ENCODE measurements around the gene P4HA1. TPM values are rescaled to one million over a fixed set of nuclear protein-coding genes. Genes with fewer than 3 reads are reported as not detected.

The P4HA1 gene
- total and polyA plus RNA-seq, 3 donors from 2014 or later = 19.0 to 28.1 (median 20.2) TPM

GRCh38 chr10:72980348-72980747, 116.3 kb downstream of the P4HA1 start:
- no peak for DNase-seq
- WGBS, 2 donors = 94 to 96% methylated on average over 2 of the region's 2 CpGs
- no peaks in the 10 kb centered on the region for H3K9me3 ChIP-seq

DNA sequence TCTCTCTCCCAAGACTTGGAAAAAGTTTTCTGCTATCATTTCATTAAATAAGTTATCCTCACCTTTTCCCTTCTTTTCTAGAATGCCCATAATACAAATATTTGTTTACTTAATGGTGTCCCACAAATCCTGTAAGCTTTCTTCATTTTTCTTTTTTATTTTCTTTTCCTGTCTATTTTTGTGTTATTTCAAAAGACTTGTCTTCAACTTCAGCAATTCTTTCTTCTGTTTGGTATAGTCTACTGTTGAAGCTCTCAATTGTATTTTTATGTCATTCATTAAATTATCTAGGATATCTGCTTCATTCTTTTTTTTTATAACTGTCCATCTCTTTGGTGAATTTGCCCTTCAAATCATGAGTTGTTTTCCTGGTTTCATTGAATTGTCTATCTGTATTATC, 117.0 kb downstream of the P4HA1 start:
- intact Hi-C loops (cut with DNase I; ENCODE audit: low total_unique reads) = no loop called here
- DNase-seq = no peak
- no peaks in the 10 kb centered on the region for H3K36me3 ChIP-seq (ENCODE audit: low read depth, missing control alignments)
- H3K27ac ChIP-seq = no peak overlapping the region
- no peaks in the 10 kb centered on the region for H3K27me3 ChIP-seq
- H3K9me3 ChIP-seq = no peaks in the 10 kb centered on the region
- H3K4me1 ChIP-seq = no peaks in the 10 kb centered on the region
- TF ChIP-seq CTCF (IDR thresholded peaks at IDR 0.05) (no peak), POLR2A (IDR thresholded peaks at IDR 0.05) (no peak)
- no peak overlapping the region for H3K4me3 ChIP-seq

More at GRCh38 chr10:72980348-72980747, 116.3 kb downstream of the P4HA1 start:
- Histone ChIP-seq H3K27ac (no peak overlapping the region), H3K27me3 (no peaks in the 10 kb centered on the region), H3K4me1 (no peaks in the 10 kb centered on the region), H3K36me3 (ENCODE audit: low read depth, missing control alignments) (no peaks in the 10 kb centered on the region), H3K4me3 (no peak overlapping the region)
- intact Hi-C loops (cut with DNase I; ENCODE audit: low total_unique reads) = no loop called here
- TF ChIP-seq POLR2A (IDR thresholded peaks at IDR 0.05) (no peak), CTCF (IDR thresholded peaks at IDR 0.05) (no peak)

DNA sequence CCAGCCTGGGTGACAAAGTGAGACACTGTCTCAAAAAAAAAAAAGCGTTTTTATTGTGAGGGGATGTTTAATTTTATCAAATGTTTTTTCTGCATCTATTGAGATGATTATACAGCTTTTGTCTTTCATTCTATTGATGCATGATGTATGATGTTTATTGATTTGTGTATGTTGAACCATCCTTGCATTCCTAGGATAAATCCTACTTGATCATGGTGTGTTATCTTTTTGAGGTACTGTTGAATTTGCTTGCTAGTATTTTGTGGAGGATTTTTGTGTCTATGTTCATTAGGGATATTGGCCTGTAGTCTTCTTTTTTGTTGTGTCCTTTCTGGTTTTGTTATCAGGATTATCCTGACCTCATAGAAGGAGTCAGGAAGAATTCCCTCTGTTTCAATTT, 119.8 kb downstream of the P4HA1 start:
- WGBS, 2 donors = 80 to 86% methylated on average over 1 of the region's 1 CpG

More for the DNA sequence above, 119.8 kb downstream of the P4HA1 start:
- TF ChIP-seq CTCF (IDR thresholded peaks at IDR 0.05) (no peak), POLR2A (IDR thresholded peaks at IDR 0.05) (no peak)
- DNase-seq = no peak
- Histone ChIP-seq H3K36me3 (ENCODE audit: low read depth, missing control alignments) (no peaks in the 10 kb centered on the region), H3K4me1 (no peaks in the 10 kb centered on the region), H3K27me3 (no peaks in the 10 kb centered on the region), H3K4me3 (no peak overlapping the region), H3K27ac (no peak overlapping the region), H3K9me3 (no peaks in the 10 kb centered on the region)
- intact Hi-C loops (cut with DNase I; ENCODE audit: low total_unique reads) = no loop called here

Small RNAs within 50 kb of the gene (small RNA-seq; reads per million reads assigned to genes)
- gene RF00019 = 0 reads per million in 2 donors
- gene SNORA11F = 5.5 to 7.4 reads per million in 2 donors

Other genes starting within 250 kb of the P4HA1 start
- gene OIT3, start 203.1 kb downstream of the P4HA1 start, total RNA-seq = under 1 TPM; 0.68 to 0.87 TPM
- 1.4 TPM for gene OIT3, start 203.1 kb downstream of the P4HA1 start, polyA plus RNA-seq (ENCODE audit: insufficient read depth, low read depth, low replicate concordance)
- gene PLA2G12B, start 142.1 kb downstream of the P4HA1 start, total RNA-seq = not detected
- 0.29 TPM for gene PLA2G12B, start 142.1 kb downstream of the P4HA1 start, polyA plus RNA-seq (ENCODE audit: insufficient read depth, low read depth, low replicate concordance)
- 1 to 10 TPM; 3.0 to 5.6 TPM for gene NUDT13, start 13.6 kb upstream of the P4HA1 start, total RNA-seq
- gene NUDT13, start 13.6 kb upstream of the P4HA1 start, polyA plus RNA-seq (ENCODE audit: insufficient read depth, low read depth, low replicate concordance) = 5.9 TPM
- gene ECD, start 71.1 kb upstream of the P4HA1 start, total RNA-seq = 10 to 100 TPM; 57.6 to 66.4 TPM
- 35.7 TPM for gene ECD, start 71.1 kb upstream of the P4HA1 start, polyA plus RNA-seq (ENCODE audit: insufficient read depth, low read depth, low replicate concordance)
- gene FAM149B1, start 71.3 kb upstream of the P4HA1 start, total RNA-seq = 10 to 100 TPM; 28.7 to 42.0 TPM
- 65.1 TPM for gene FAM149B1, start 71.3 kb upstream of the P4HA1 start, polyA plus RNA-seq (ENCODE audit: insufficient read depth, low read depth, low replicate concordance)
- 10 to 100 TPM; 30.2 to 31.1 TPM for gene DNAJC9, start 150.4 kb upstream of the P4HA1 start, total RNA-seq
- gene DNAJC9, start 150.4 kb upstream of the P4HA1 start, polyA plus RNA-seq (ENCODE audit: insufficient read depth, low read depth, low replicate concordance) = 18.3 TPM
- gene MRPS16, start 155.8 kb upstream of the P4HA1 start, total RNA-seq = 10 to 100 TPM; 45.7 to 59.6 TPM
- gene MRPS16, start 155.8 kb upstream of the P4HA1 start, polyA plus RNA-seq (ENCODE audit: insufficient read depth, low read depth, low replicate concordance) = 83.5 TPM

Data from testis (tissue), 3 donors.